ENCODE results near the gene ATRIP. TPM values are rescaled to one million over a fixed set of nuclear protein-coding genes. Genes with fewer than 3 reads are reported as not detected.
A peak's percentile ranks its signal among the peaks of the same experiment; 100 is the strongest.

The ATRIP gene
- polyA plus RNA-seq, 1 of the 3 experiments (the other 2 are of a cell fraction), result 5.6 TPM

DNA sequence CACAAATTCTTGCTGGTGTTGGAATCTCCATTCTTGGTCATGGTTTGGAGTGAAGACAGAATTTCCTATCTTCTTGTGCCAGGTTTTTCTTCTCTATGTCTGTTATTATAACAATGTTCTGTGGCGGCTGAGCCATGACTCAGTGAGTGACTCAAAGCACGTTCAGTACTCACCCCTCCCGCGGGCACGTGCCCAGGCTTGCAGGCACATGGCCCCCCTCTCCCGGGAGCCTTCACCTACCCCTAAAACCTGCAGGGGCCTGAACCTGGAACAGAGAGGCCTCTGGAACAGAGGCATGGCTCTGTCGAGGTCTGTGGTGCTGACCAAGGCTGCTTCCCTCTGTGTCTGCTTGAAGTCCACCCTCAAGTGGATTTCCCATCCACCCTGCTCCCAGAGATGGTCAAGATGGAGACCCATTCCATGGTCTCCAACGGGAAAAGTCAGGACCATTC is 44.2 kb upstream of the ATRIP start (continued):
- TF ChIP-seq, protein P1, sequence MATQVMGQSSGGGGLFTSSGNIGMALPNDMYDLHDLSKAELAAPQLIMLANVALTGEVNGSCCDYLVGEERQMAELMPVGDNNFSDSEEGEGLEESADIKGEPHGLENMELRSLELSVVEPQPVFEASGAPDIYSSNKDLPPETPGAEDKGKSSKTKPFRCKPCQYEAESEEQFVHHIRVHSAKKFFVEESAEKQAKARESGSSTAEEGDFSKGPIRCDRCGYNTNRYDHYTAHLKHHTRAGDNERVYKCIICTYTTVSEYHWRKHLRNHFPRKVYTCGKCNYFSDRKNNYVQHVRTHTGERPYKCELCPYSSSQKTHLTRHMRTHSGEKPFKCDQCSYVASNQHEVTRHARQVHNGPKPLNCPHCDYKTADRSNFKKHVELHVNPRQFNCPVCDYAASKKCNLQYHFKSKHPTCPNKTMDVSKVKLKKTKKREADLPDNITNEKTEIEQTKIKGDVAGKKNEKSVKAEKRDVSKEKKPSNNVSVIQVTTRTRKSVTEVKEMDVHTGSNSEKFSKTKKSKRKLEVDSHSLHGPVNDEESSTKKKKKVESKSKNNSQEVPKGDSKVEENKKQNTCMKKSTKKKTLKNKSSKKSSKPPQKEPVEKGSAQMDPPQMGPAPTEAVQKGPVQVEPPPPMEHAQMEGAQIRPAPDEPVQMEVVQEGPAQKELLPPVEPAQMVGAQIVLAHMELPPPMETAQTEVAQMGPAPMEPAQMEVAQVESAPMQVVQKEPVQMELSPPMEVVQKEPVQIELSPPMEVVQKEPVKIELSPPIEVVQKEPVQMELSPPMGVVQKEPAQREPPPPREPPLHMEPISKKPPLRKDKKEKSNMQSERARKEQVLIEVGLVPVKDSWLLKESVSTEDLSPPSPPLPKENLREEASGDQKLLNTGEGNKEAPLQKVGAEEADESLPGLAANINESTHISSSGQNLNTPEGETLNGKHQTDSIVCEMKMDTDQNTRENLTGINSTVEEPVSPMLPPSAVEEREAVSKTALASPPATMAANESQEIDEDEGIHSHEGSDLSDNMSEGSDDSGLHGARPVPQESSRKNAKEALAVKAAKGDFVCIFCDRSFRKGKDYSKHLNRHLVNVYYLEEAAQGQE (IDR thresholded peaks at IDR 0.05; ENCODE audit: low read depth, low read length), result 0 out of 2 replicates have a peak, but pooled peaks have one; percentile 10
- peak in 1 of 2 experiments; percentile 67; a peak in 2 of 4 replicates for TF ChIP-seq EP300 (IDR thresholded peaks at IDR 0.05; ENCODE audit: borderline replicate concordance in 1 of 2, low read depth in 1 of 2, low read length in 1 of 2)
- no peak for TF ChIP-seq MXI1 (IDR thresholded peaks at IDR 0.05; ENCODE audit: low read depth, low read length)
- no peak for TF ChIP-seq CHD2 (IDR thresholded peaks at IDR 0.05; ENCODE audit: low read length, partially characterized antibody)
- TF ChIP-seq, protein P2, sequence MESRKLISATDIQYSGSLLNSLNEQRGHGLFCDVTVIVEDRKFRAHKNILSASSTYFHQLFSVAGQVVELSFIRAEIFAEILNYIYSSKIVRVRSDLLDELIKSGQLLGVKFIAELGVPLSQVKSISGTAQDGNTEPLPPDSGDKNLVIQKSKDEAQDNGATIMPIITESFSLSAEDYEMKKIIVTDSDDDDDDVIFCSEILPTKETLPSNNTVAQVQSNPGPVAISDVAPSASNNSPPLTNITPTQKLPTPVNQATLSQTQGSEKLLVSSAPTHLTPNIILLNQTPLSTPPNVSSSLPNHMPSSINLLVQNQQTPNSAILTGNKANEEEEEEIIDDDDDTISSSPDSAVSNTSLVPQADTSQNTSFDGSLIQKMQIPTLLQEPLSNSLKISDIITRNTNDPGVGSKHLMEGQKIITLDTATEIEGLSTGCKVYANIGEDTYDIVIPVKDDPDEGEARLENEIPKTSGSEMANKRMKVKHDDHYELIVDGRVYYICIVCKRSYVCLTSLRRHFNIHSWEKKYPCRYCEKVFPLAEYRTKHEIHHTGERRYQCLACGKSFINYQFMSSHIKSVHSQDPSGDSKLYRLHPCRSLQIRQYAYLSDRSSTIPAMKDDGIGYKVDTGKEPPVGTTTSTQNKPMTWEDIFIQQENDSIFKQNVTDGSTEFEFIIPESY (IDR thresholded peaks at IDR 0.05; ENCODE audit: borderline replicate concordance, low read depth), result no peak
- no peak for TF ChIP-seq GATA2 (CRISPR knock-in tag; IDR thresholded peaks at IDR 0.05)

DNA sequence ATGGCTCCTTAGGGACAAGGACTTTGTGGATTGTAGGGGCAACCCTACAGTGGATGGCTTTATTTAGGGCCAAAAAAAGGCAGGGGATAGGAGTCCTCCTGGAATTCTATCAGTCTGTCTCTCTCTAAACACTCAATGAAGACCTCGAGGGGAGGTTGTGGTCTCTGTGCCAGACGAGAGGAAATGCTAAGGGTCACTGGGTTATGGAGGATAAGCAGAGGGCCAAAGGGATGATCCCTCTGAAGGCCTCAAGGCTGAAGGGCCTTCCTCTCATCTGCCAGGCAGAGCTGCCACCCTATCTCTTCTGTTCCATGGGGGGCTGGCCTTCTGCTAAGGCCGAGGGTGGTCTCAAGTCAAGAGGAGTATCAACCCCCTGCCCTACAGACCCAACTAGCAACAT is 43.6 kb upstream of the ATRIP start:
- POLR2A ChIA-PET, result interaction anchor here (1.1 kb wide), 1 partner anchor 27 kb away, joined by 3 read pairs; the partner anchor contains the start of gene PLXNB1
- no peaks in the 10 kb centered on the region for H3K9me2 ChIP-seq
- CTCF ChIA-PET, result interaction anchor here (0.9 to 15.6 kb wide), 4 partner anchors 12 to 129 kb away, joined by 3 to 399 read pairs (median 3); partner anchors contain the start of genes FBXW12 and PLXNB1
- H3K79me2 ChIP-seq (ENCODE audit: insufficient read depth), result no peaks in the 10 kb centered on the region
- TF ChIP-seq RCOR1 (IDR thresholded peaks at IDR 0.05; ENCODE audit: low read length), result no peak
- no peak overlapping the region for H2AFZ ChIP-seq (ENCODE audit: low read depth)
- peaks cover 12% of the 10 kb centered on the region for H3F3A ChIP-seq (replicated peaks; ENCODE audit: insufficient read depth)
- H3K27ac ChIP-seq (ENCODE audit: low read depth in 2 of 2, low read length in 1 of 2), result peak overlapping the region in 1 of 2 experiments; percentile 65; a peak in 2 of 4 replicates
- WGBS (ENCODE audit: low lambda C conversion rate), result 100% methylated on average over 1 of the region's 3 CpGs
- H3K27me3 ChIP-seq (ENCODE audit: insufficient read depth), result no peaks in the 10 kb centered on the region
- H3K4me2 ChIP-seq, result no peak overlapping the region
- H3K9me3 ChIP-seq, result no peaks in the 10 kb centered on the region
- H4K20me1 ChIP-seq (ENCODE audit: insufficient read depth), result no peaks in the 10 kb centered on the region
- peaks cover 0 to 23% of the 10 kb centered on the region in 2 experiments for H3K36me3 ChIP-seq (replicated peaks in 1 of 2; ENCODE audit: control insufficient read depth in 1 of 2, insufficient read depth in 2 of 2, low read length in 1 of 2)
- no peak overlapping the region for H3K4me3 ChIP-seq (ENCODE audit: low read depth in 2 of 2, low read length in 1 of 2)
- no peak for DNase-seq
- H3K9ac ChIP-seq, result no peak overlapping the region
- H3K4me1 ChIP-seq (ENCODE audit: control insufficient read depth in 1 of 2, insufficient read depth in 2 of 2, low read depth in 1 of 2, low read length in 1 of 2), result peaks cover 6 to 21% of the 10 kb centered on the region in 2 experiments; a peak in 2 of 4 replicates
